ENCODE results near the gene MCF2L.

MCF2L gene

GRCh38 chr13:113060557-113061270, 91.7 kb downstream of the MCF2L start (continued):
- TF ChIP-seq ZFP3 (CRISPR knock-in tag; IDR thresholded peaks at IDR 0.05) = no peak
- TF ChIP-seq ISL1 (CRISPR knock-in tag; IDR thresholded peaks at IDR 0.05) = no peak

DNA sequence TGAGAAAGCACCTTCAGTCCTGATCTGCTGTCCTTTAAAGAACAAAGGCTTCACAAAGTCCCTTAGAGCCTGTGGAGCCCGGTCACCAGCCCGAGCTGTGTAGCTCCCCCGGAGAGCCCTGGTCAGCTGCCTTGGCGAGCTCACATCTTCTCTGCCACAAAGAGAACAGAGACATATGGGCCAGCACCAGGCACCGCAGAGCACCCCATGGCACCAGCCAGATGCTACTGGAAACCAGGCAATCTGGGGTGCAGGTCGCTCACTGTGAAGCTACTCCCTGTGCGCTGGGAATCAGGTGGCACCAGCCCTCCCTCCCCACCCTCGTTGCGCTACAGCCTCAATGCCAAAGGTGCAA, 92.2 kb downstream of the MCF2L start:
- no peak for TF ChIP-seq GLIS3 (CRISPR knock-in tag; IDR thresholded peaks at IDR 0.05)
- no peak for TF ChIP-seq CSDC2 (CRISPR knock-in tag; IDR thresholded peaks at IDR 0.05)
- no peak for TF ChIP-seq TOX (CRISPR knock-in tag; IDR thresholded peaks at IDR 0.05; ENCODE audit: borderline replicate concordance)
- TF ChIP-seq ZFP30 (CRISPR knock-in tag; IDR thresholded peaks at IDR 0.05) = no peak
- no peak for TF ChIP-seq CREB5 (CRISPR knock-in tag; IDR thresholded peaks at IDR 0.05; ENCODE audit: low read depth)
- TF ChIP-seq RARB (CRISPR knock-in tag; IDR thresholded peaks at IDR 0.05) = no peak
- TF ChIP-seq SNAI2 (CRISPR knock-in tag; IDR thresholded peaks at IDR 0.05) = no peak
- no peak for TF ChIP-seq BACH2 (CRISPR knock-in tag; IDR thresholded peaks at IDR 0.05; ENCODE audit: borderline replicate concordance)
- no peak for TF ChIP-seq ZC3H10 (CRISPR knock-in tag; IDR thresholded peaks at IDR 0.05)
- no peak for TF ChIP-seq PATZ1 (CRISPR knock-in tag; IDR thresholded peaks at IDR 0.05; ENCODE audit: borderline replicate concordance)
- TF ChIP-seq PPARA (CRISPR knock-in tag; IDR thresholded peaks at IDR 0.05; ENCODE audit: borderline replicate concordance) = no peak
- ATAC-seq = no peak

DNA sequence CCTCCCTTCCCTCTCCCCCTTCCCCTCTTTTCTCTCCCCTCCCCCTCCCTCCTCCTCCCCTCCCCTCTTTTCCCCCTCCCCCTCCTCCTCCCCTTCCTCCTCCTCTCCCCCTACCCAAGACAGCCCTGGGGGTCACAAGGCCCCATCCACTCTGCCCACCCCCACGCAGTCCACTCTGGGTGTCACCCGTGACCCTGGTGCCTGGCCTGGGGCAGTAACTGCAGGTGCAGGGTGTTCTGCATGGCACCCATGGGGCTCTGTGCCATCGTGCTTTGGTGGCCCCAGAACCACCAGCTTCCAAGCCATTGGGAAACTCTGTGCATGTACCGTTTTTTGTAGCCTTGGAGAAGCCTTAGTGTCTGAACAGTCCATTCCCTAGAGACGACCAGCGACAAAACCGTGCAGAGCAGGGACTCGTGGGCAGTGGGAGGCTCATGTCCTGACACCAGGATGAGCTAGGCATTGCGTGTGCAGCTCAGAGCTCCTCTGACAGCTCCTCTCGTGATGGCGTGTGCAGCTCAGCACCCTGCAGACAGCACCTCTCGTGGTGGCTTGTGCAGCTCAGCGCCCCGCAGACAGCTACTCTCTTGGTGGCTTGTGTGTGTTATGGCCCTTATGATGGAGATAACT, 92.9 kb downstream of the MCF2L start:
- no peak for ATAC-seq
- TF ChIP-seq BACH2 (CRISPR knock-in tag; IDR thresholded peaks at IDR 0.05; ENCODE audit: borderline replicate concordance) (no peak), GLIS3 (CRISPR knock-in tag; IDR thresholded peaks at IDR 0.05) (no peak), ZNF70 (CRISPR knock-in tag; IDR thresholded peaks at IDR 0.05) (no peak), TCF4 (CRISPR knock-in tag; IDR thresholded peaks at IDR 0.05; ENCODE audit: borderline replicate concordance) (no peak), RARB (CRISPR knock-in tag; IDR thresholded peaks at IDR 0.05) (no peak), PPARA (CRISPR knock-in tag; IDR thresholded peaks at IDR 0.05; ENCODE audit: borderline replicate concordance) (no peak), ARNTL (CRISPR knock-in tag; IDR thresholded peaks at IDR 0.05; ENCODE audit: borderline replicate concordance, low read depth) (no peak), ZC3H10 (CRISPR knock-in tag; IDR thresholded peaks at IDR 0.05) (no peak), CREB5 (CRISPR knock-in tag; IDR thresholded peaks at IDR 0.05; ENCODE audit: low read depth) (no peak), PATZ1 (CRISPR knock-in tag; IDR thresholded peaks at IDR 0.05; ENCODE audit: borderline replicate concordance) (no peak)
- TF ChIP-seq, protein P1, sequence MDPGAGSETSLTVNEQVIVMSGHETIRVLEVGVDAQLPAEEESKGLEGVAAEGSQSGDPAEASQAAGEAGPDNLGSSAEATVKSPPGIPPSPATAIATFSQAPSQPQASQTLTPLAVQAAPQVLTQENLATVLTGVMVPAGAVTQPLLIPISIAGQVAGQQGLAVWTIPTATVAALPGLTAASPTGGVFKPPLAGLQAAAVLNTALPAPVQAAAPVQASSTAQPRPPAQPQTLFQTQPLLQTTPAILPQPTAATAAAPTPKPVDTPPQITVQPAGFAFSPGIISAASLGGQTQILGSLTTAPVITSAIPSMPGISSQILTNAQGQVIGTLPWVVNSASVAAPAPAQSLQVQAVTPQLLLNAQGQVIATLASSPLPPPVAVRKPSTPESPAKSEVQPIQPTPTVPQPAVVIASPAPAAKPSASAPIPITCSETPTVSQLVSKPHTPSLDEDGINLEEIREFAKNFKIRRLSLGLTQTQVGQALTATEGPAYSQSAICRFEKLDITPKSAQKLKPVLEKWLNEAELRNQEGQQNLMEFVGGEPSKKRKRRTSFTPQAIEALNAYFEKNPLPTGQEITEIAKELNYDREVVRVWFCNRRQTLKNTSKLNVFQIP (CRISPR knock-in tag; IDR thresholded peaks at IDR 0.05; ENCODE audit: borderline replicate concordance, low read depth) = no peak

- no peak for ATAC-seq
- TF ChIP-seq, protein P1 (CRISPR knock-in tag; IDR thresholded peaks at IDR 0.05; ENCODE audit: borderline replicate concordance, low read depth) = no peak
- TF ChIP-seq PATZ1 (CRISPR knock-in tag; IDR thresholded peaks at IDR 0.05; ENCODE audit: borderline replicate concordance) (no peak), CREB5 (CRISPR knock-in tag; IDR thresholded peaks at IDR 0.05; ENCODE audit: low read depth) (no peak), GLIS3 (CRISPR knock-in tag; IDR thresholded peaks at IDR 0.05) (no peak)
These were observed 93.7 kb downstream of the MCF2L start for GRCh38 chr13:113062691-113063090.
